Heart left ventricle (tissue), 13 donors: ENCODE results near the gene SCAI.

ENCODE experiments used
- POLR2A ChIP-seq, 2 donors: fragments of 450-650 bp; IDR thresholded peaks; one replicate each; pipeline ENCODE4 v1.6.1; 2017; ENCODE audit warnings: antibody characterized with exemption in 2 of 2, mild to moderate bottlenecking in 2 of 2, moderate library complexity in 2 of 2
- TF ChIP-seq, protein P1 (sequence below), 12 donors: fragments of 200-600 bp; sonication (generic) in 4 of 12; IDR thresholded peaks; one replicate each; pipeline versions ENCODE4 v1.5.0 to v1.8.0; 2018 to 2022; ENCODE audit warnings: antibody characterized with exemption in 12 of 12, mild to moderate bottlenecking in 5 of 12
- donor health status: ischemic (EF 13 %, LVEDD 7.1; RV severe dilation, severe dysfunction).
- donor health status: DM: no; HTN: yes; CAD: no.
- donor health status: DM: no; HTN: no; CAD: no.
- donor health status: ischemic (EF 25% LVEDD 6.9; RV normal size, moderate dysfunction).
- donor health status: ischemic (EF 25% LVEDD 5.7; RV mildly dilated, moderate dysfunction).
- donor health status: ischemic (EF 35%, LVEDD 5.7; RV mildly dilated, moderate dysfunction).
- donor health status: nonischemic (EF 11% LVEDD 7.7; RV severe dilation, severe dysfunction).
- donor health status: DM: yes; HTN: yes; CAD: no.
- donor health status: PGD.
- donor health status: ischemic (EF 29% LVEDD 5.4; RV normal size, mild dysfunction).
- donor health status: nonischemic (EF 23%, LVEDD 6.1; RV moderate dilation, normal function).

DNA sequence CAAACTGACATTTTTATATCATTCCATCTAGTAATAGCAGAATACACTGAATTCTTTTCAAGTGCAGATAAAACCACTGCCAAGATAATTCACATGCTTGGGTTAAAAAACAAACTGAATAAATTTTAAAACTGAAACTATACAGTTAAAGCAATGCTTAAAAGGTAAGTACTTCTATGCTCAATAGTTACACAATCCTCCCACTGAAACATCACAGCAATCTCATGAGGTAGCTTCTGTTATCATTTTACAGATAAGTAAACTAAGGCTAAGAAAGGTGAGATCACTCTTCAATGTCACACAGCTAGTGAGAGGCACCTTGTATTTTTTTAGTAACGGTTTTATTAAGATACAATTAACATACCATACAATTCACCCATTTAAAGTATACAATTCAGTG lies 189.1 kb downstream of the SCAI start:
- TF ChIP-seq, protein P1, sequence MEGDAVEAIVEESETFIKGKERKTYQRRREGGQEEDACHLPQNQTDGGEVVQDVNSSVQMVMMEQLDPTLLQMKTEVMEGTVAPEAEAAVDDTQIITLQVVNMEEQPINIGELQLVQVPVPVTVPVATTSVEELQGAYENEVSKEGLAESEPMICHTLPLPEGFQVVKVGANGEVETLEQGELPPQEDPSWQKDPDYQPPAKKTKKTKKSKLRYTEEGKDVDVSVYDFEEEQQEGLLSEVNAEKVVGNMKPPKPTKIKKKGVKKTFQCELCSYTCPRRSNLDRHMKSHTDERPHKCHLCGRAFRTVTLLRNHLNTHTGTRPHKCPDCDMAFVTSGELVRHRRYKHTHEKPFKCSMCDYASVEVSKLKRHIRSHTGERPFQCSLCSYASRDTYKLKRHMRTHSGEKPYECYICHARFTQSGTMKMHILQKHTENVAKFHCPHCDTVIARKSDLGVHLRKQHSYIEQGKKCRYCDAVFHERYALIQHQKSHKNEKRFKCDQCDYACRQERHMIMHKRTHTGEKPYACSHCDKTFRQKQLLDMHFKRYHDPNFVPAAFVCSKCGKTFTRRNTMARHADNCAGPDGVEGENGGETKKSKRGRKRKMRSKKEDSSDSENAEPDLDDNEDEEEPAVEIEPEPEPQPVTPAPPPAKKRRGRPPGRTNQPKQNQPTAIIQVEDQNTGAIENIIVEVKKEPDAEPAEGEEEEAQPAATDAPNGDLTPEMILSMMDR (IDR thresholded peaks at IDR 0.05): no peak
- no peak for TF ChIP-seq POLR2A (IDR thresholded peaks at IDR 0.05)
